Measurements from ENCODE around the gene SYNE1.
"Not testable (repeated sequence)": the region's sequence is repeated elsewhere in the genome, so short reads cannot be mapped to it uniquely, and the experiment has no call there.

DNA sequence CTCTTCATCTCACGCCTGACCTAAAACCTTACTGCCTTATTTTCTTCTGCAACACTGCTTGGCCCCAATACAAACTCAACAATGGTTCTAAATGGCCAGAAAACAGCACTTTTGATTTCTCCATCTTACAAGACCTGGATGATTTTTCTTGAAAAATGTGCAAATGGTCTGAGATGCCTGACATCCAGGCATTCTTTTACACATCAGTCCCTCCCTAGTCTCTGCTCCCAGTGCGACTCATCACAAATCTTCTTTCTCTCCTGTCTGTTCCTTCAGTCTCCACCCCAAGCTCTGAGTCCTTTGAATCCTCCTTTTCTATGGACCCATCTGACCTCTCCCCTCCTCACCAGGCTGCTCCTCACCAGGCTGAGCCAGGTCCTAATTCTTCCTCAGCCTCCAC is 145.7 kb downstream of the SYNE1 start:
- not testable (repeated sequence) for TF ChIP-seq YY1 (IDR thresholded peaks at IDR 0.05; ENCODE audit: insufficient read depth, insufficient read length); ZNF274 (IDR thresholded peaks at IDR 0.05; ENCODE audit: low read depth, low read length); SUZ12 (IDR thresholded peaks at IDR 0.05; ENCODE audit: extremely low read depth, insufficient read depth, insufficient read length)
